Liver (tissue), 3 donors: Measurements from ENCODE around the gene API5.

Experiments used
- ATF3 ChIP-seq: IDR thresholded peaks from 2 replicates; pipeline ENCODE4 v1.6.1; 2016; ENCODE audit warnings: antibody characterized with exemption
- EGR1 ChIP-seq, 2 donors: IDR thresholded peaks; 2 replicates each; pipeline ENCODE4 v1.6.1; 2016 to 2018; ENCODE audit warnings: antibody characterized with exemption in 2 of 2, low read depth in 2 of 2
- FOXA1 ChIP-seq: IDR thresholded peaks from 2 replicates; pipeline ENCODE4 v1.6.1; 2016; ENCODE audit warnings: antibody characterized with exemption
- FOXA2 ChIP-seq: IDR thresholded peaks from 2 replicates; pipeline ENCODE4 v1.6.1; 2016; ENCODE audit warnings: antibody characterized with exemption
- GABPA ChIP-seq, 2 donors: IDR thresholded peaks in 1 of 2; conservative IDR thresholded peaks in 1 of 2; 2 replicates each; pipeline ENCODE4 v1.6.1; 2016; ENCODE audit warnings: antibody characterized with exemption in 2 of 2, mild to moderate bottlenecking in 1 of 2, moderate library complexity in 1 of 2
- HNF4A ChIP-seq, 2 donors: conservative IDR thresholded peaks; 2 replicates each; pipeline ENCODE4 v1.6.1; 2016; ENCODE audit warnings: antibody characterized with exemption in 2 of 2, mild to moderate bottlenecking in 2 of 2
- JUND ChIP-seq, 2 donors: IDR thresholded peaks; 2 replicates each; pipeline ENCODE4 v1.6.1; 2016; ENCODE audit warnings: antibody characterized with exemption in 2 of 2
- MAX ChIP-seq: IDR thresholded peaks from 2 replicates; pipeline ENCODE4 v1.6.1; 2016; ENCODE audit warnings: antibody characterized with exemption
- TAF1 ChIP-seq: conservative IDR thresholded peaks from 2 replicates; pipeline ENCODE4 v1.6.1; 2016; ENCODE audit warnings: antibody characterized with exemption, mild to moderate bottlenecking
- YY1 ChIP-seq: IDR thresholded peaks from 2 replicates; pipeline ENCODE4 v1.6.1; 2016; ENCODE audit warnings: antibody characterized with exemption, mild to moderate bottlenecking
- ZBTB33 ChIP-seq: IDR thresholded peaks from 2 replicates; pipeline ENCODE4 v1.6.1; 2016; ENCODE audit warnings: antibody characterized with exemption
- TF ChIP-seq, protein P1 (sequence below): fragments of 150-350 bp; IDR thresholded peaks from 2 replicates; pipeline ENCODE4 v1.5.1; 2017; ENCODE audit warnings: improper control_type of control experiment, low read depth, low read length; ENCODE audit not compliant: missing input control
- TF ChIP-seq, protein P2 (sequence below): IDR thresholded peaks from 2 replicates; pipeline ENCODE4 v1.6.1; 2016; ENCODE audit warnings: antibody characterized with exemption, mild to moderate bottlenecking
- donor health status: healthy.
- donor health status: healthy.

GRCh38 chr11:43270468-43270867, 41.3 kb upstream of the API5 start:
- TF ChIP-seq, protein P1, sequence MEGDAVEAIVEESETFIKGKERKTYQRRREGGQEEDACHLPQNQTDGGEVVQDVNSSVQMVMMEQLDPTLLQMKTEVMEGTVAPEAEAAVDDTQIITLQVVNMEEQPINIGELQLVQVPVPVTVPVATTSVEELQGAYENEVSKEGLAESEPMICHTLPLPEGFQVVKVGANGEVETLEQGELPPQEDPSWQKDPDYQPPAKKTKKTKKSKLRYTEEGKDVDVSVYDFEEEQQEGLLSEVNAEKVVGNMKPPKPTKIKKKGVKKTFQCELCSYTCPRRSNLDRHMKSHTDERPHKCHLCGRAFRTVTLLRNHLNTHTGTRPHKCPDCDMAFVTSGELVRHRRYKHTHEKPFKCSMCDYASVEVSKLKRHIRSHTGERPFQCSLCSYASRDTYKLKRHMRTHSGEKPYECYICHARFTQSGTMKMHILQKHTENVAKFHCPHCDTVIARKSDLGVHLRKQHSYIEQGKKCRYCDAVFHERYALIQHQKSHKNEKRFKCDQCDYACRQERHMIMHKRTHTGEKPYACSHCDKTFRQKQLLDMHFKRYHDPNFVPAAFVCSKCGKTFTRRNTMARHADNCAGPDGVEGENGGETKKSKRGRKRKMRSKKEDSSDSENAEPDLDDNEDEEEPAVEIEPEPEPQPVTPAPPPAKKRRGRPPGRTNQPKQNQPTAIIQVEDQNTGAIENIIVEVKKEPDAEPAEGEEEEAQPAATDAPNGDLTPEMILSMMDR = no peak
- TF ChIP-seq JUND (IDR thresholded peaks at IDR 0.05) (no peak), EGR1 (IDR thresholded peaks at IDR 0.05; ENCODE audit: low read depth in 2 of 2) (no peak), YY1 (no peak), FOXA1 (no peak), TAF1 (no peak), GABPA (IDR thresholded peaks at IDR 0.05 in 1 of 2, conservative IDR thresholded peaks at IDR 0.05 in 1 of 2) (no peak), MAX (no peak), FOXA2 (no peak), ATF3 (no peak), HNF4A (conservative IDR thresholded peaks at IDR 0.05) (no peak), ZBTB33 (no peak)
- TF ChIP-seq, protein P2, sequence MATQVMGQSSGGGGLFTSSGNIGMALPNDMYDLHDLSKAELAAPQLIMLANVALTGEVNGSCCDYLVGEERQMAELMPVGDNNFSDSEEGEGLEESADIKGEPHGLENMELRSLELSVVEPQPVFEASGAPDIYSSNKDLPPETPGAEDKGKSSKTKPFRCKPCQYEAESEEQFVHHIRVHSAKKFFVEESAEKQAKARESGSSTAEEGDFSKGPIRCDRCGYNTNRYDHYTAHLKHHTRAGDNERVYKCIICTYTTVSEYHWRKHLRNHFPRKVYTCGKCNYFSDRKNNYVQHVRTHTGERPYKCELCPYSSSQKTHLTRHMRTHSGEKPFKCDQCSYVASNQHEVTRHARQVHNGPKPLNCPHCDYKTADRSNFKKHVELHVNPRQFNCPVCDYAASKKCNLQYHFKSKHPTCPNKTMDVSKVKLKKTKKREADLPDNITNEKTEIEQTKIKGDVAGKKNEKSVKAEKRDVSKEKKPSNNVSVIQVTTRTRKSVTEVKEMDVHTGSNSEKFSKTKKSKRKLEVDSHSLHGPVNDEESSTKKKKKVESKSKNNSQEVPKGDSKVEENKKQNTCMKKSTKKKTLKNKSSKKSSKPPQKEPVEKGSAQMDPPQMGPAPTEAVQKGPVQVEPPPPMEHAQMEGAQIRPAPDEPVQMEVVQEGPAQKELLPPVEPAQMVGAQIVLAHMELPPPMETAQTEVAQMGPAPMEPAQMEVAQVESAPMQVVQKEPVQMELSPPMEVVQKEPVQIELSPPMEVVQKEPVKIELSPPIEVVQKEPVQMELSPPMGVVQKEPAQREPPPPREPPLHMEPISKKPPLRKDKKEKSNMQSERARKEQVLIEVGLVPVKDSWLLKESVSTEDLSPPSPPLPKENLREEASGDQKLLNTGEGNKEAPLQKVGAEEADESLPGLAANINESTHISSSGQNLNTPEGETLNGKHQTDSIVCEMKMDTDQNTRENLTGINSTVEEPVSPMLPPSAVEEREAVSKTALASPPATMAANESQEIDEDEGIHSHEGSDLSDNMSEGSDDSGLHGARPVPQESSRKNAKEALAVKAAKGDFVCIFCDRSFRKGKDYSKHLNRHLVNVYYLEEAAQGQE = no peak
